Right renal pelvis (tissue), 4 donors: Measurements from ENCODE around the gene ZNF175. TPM values are rescaled to one million over a fixed set of nuclear protein-coding genes. Genes with fewer than 3 reads are reported as not detected.

Experiments used
- DNase-seq, 4 donors: peaks; one replicate each; pipeline ENCODE4 v3.0.0-alpha.2; 2013; ENCODE audit warnings: low read depth in 4 of 4, low spot score in 3 of 4, missing footprints in 1 of 4
- polyA plus RNA-seq, 4 donors: library from polyadenylated mRNA; unstranded; fragments of 120-200 nt; gene quantifications; one replicate each; pipeline ENCODE4 v1.2.1, GENCODE V29; 2013; ENCODE audit not compliant: insufficient read length in 4 of 4

ZNF175 gene
- polyA plus RNA-seq, result 10 to 100 TPM; 14.6 to 19.9 (median 17.6) TPM

GRCh38 chr19:51570962-51571575 lies at the start of gene ZNF175:
Gene ZNF175, plus strand, starts transcription at chr19:51571283. Its CDS starts 2,047 bp downstream, at chr19:51573330.
- DNase-seq, result peak; percentile 94 to 98 (median 97)

GRCh38 chr19:51521357-51521756 lies 49.7 kb upstream of the ZNF175 start:
- no peak for DNase-seq

- DNase-seq, result no peak
Measured at GRCh38 chr19:51521781-51522180, 49.3 kb upstream of the ZNF175 start.

GRCh38 chr19:51524666-51525264 lies 46.3 kb upstream of the ZNF175 start:
- no peak for DNase-seq

- no peak for DNase-seq
Measured at GRCh38 chr19:51525651-51526050, 45.4 kb upstream of the ZNF175 start.

GRCh38 chr19:51529301-51529700 lies 41.8 kb upstream of the ZNF175 start:
- no peak for DNase-seq

GRCh38 chr19:51530616-51531015 lies 40.5 kb upstream of the ZNF175 start:
- DNase-seq, result no peak

- no peak for DNase-seq
Measured at GRCh38 chr19:51531349-51532315, 39.5 kb upstream of the ZNF175 start, which contains the start of gene SIGLEC6. Gene SIGLEC6, minus strand, starts transcription at chr19:51531670. Its CDS starts 22 bp downstream, at chr19:51531648.

GRCh38 chr19:51535535-51535934 lies 35.5 kb upstream of the ZNF175 start:
- DNase-seq, result no peak

GRCh38 chr19:51539821-51540366 lies 31.2 kb upstream of the ZNF175 start:
- DNase-seq, result no peak

GRCh38 chr19:51541458-51542357 lies 29.4 kb upstream of the ZNF175 start:
- DNase-seq, result no peak

- DNase-seq, result no peak
Measured at GRCh38 chr19:51542699-51543098, 28.4 kb upstream of the ZNF175 start.

- DNase-seq, result no peak
Measured at GRCh38 chr19:51544038-51544437, 27.0 kb upstream of the ZNF175 start.

GRCh38 chr19:51546107-51546649 lies 24.9 kb upstream of the ZNF175 start:
- DNase-seq, result no peak

- DNase-seq, result no peak
Measured at GRCh38 chr19:51546650-51547396, 24.3 kb upstream of the ZNF175 start.

GRCh38 chr19:51547397-51548212 lies 23.5 kb upstream of the ZNF175 start:
- DNase-seq, result no peak

GRCh38 chr19:51548213-51548651 lies 22.9 kb upstream of the ZNF175 start:
- no peak for DNase-seq

GRCh38 chr19:51548891-51549305 lies 22.2 kb upstream of the ZNF175 start:
- no peak for DNase-seq
